Muscle layer of colon (tissue), 2 donors: ENCODE data around the gene NUAK2.
"Not testable (repeated sequence)": the region's sequence is repeated elsewhere in the genome, so short reads cannot be mapped to it uniquely, and the experiment has no call there.

Experiments used
- H3K27ac ChIP-seq: one replicate; pipeline ENCODE4 v1.7.0; 2013; ENCODE audit warnings: low read depth, mild to moderate bottlenecking, low read length, moderate library complexity
- H3K27me3 ChIP-seq, 2 donors: one replicate each; pipeline ENCODE4 v1.7.0; 2013; ENCODE audit warnings: low read length in 2 of 2, mild to moderate bottlenecking in 2 of 2; ENCODE audit not compliant: insufficient read depth in 2 of 2, control insufficient read depth in 1 of 2
- H3K36me3 ChIP-seq: one replicate; pipeline ENCODE4 v1.7.0; 2013; ENCODE audit warnings: mild to moderate bottlenecking, low read length; ENCODE audit not compliant: insufficient read depth
- H3K4me1 ChIP-seq: one replicate; pipeline ENCODE4 v1.7.0; 2013; ENCODE audit warnings: mild to moderate bottlenecking, low read length; ENCODE audit not compliant: insufficient read depth
- H3K4me3 ChIP-seq, 2 donors: one replicate each; pipeline ENCODE4 v1.7.0; 2013; ENCODE audit warnings: low read length in 2 of 2, low read depth in 1 of 2, mild to moderate bottlenecking in 1 of 2, moderate library complexity in 1 of 2
- H3K9ac ChIP-seq: one replicate; pipeline ENCODE4 v1.7.0; 2013; ENCODE audit warnings: low read length
- H3K9me3 ChIP-seq: one replicate; pipeline ENCODE4 v1.7.0; 2013; ENCODE audit warnings: mild to moderate bottlenecking, low read length
- donor health status: abdominal sarcoma.
- donor health status: Adenocarcinoma of cecum.

NUAK2 gene

DNA sequence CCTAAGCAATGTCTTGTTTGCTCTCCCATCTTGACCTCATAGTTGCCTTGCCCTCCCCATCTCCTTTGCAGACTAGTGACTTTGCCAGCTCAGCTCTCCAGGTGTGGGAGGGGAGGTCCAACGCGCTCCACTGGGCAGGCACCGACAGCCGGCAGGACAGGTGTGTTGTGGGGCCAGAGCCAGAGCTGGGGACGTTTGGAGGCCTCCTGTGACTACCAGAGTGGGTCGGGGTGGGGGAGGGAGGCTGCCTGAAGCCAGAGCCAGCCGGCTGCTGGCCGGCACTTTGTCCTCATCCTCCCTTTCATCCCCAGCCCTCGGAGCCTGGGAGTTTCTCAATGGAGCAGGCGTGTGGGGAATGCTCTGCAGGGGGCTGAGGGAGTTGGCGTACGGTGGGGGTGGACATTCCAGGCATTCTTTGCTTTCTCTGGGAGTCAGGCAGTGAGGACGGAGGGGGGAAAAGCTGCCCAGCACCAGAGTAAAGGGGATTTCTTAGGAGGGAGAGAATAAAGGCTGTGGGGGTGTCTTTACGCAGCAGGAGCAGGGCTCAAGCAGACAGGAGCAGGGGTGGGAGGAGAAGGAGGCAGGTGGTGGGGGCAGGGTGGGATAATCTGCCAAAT, 20.2 kb downstream of the NUAK2 start:
- no peak overlapping the region for H3K27ac ChIP-seq
- no peak overlapping the region for H3K4me3 ChIP-seq
- H3K9me3 ChIP-seq: no peaks in the 10 kb centered on the region
- H3K9ac ChIP-seq: no peak overlapping the region
- H3K4me1 ChIP-seq: peaks cover 6% of the 10 kb centered on the region
- H3K27me3 ChIP-seq: no peaks in the 10 kb centered on the region
- no peaks in the 10 kb centered on the region for H3K36me3 ChIP-seq

DNA sequence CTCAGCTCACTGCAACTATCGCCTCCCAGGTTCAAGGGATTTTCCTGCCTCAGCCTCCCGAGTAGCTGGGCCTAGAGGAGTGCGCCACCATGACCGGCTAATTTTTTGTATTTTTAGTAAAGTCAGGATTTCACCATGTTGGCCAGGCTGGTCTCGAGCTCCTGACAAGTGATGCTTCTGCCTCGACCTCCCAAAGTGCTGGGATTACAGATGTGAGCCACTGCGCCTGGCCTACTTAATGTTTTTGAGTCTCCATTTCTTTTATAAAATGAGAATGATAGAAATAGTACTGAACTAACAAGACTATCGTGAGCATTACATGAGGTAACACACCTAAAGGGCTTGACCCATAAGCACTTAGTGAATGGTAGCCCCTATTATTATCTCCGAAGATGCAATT, 21.4 kb downstream of the NUAK2 start:
- no peak overlapping the region for H3K27ac ChIP-seq
- H3K27me3 ChIP-seq: no peaks in the 10 kb centered on the region
- no peak overlapping the region for H3K4me3 ChIP-seq
- no peaks in the 10 kb centered on the region for H3K36me3 ChIP-seq
- no peak overlapping the region for H3K9ac ChIP-seq
- peaks cover 6% of the 10 kb centered on the region for H3K4me1 ChIP-seq
- no peaks in the 10 kb centered on the region for H3K9me3 ChIP-seq

DNA sequence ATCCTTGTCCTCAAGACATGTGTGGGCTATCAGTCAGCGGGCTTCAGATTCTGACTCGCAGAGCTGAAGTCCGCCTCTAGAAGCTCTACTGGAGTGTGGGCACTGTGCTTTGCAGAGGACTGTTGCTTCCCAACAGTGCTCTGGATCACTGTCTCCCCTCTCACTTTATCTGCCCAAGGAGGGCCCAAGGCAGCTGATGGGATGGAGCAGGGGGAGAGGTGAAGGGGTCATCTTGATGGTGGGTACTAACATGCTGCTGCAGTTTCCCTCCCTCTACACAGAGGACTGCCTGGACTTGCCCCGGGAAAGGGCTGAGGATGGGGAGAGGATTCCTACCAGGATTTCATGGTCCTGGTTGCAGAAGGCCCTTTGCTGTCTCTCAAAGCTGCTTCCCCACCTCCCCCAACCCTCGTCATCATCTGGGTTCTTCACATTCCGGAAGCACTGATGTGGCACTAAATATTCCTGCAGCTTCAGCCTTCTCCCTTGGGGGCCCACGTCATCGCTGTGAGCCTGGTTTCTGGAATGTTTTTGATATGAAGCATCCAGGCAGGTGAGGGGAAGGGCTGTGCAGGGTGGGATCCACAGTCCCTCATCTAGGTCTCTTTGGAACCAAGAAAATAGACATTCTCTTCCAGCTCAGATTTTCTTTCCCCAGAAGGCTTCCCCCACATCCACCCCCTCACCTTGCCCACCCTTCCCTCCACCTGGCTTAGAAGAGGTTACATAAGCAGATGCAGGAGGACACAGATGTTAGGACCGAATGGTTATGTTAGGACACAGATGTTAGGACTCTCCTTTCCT, 23.2 kb downstream of the NUAK2 start:
- H3K9ac ChIP-seq: no peak overlapping the region
- H3K27me3 ChIP-seq: no peaks in the 10 kb centered on the region
- no peak overlapping the region for H3K27ac ChIP-seq
- no peak overlapping the region for H3K4me3 ChIP-seq
- peaks cover 19% of the 10 kb centered on the region for H3K4me1 ChIP-seq
- no peaks in the 10 kb centered on the region for H3K36me3 ChIP-seq
- no peaks in the 10 kb centered on the region for H3K9me3 ChIP-seq

GRCh38 chr1:205297546-205298177, 23.9 kb downstream of the NUAK2 start:
- H3K36me3 ChIP-seq, H3K9ac ChIP-seq, H3K9me3 ChIP-seq, H3K4me3 ChIP-seq, H3K27ac ChIP-seq, H3K27me3 ChIP-seq: not testable (repeated sequence)
- H3K4me1 ChIP-seq: peaks cover 19% of the 10 kb centered on the region

- peaks cover 13% of the 10 kb centered on the region for H3K4me1 ChIP-seq
- no peak overlapping the region for H3K9ac ChIP-seq
- no peak overlapping the region for H3K27ac ChIP-seq
- no peaks in the 10 kb centered on the region for H3K36me3 ChIP-seq
- H3K27me3 ChIP-seq: no peaks in the 10 kb centered on the region
- H3K4me3 ChIP-seq: no peak overlapping the region
- H3K9me3 ChIP-seq: no peaks in the 10 kb centered on the region
These were observed 25.4 kb downstream of the NUAK2 start for GRCh38 chr1:205296154-205296553.

DNA sequence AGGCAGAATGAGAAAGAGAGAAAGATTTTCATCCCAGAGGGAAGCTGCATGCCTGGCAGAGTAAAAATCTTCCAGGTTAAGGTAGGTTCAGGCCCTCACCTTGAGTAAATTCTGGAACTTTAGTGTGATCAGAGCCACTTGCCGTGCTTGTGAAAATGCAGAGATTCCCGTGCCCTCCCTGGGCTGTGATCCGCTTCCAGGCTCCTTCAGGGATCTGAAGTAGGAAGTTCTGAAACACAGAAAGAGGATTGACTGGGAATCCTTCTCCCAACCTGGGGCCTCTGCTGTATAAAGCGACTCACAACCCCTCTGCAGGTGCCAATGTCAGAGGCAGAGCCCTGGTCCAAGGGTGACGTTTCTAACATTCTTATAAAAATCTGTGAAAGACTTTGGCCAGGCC, 26.6 kb downstream of the NUAK2 start:
- H3K4me1 ChIP-seq: peaks cover 13% of the 10 kb centered on the region
- no peak overlapping the region for H3K4me3 ChIP-seq
- no peaks in the 10 kb centered on the region for H3K27me3 ChIP-seq
- no peak overlapping the region for H3K27ac ChIP-seq
- no peaks in the 10 kb centered on the region for H3K36me3 ChIP-seq
- H3K9ac ChIP-seq: no peak overlapping the region
- H3K9me3 ChIP-seq: no peaks in the 10 kb centered on the region

- Histone ChIP-seq H3K4me1 (peaks cover 13% of the 10 kb centered on the region), H3K27ac (no peak overlapping the region), H3K9me3 (no peaks in the 10 kb centered on the region), H3K27me3 (no peaks in the 10 kb centered on the region), H3K4me3 (no peak overlapping the region), H3K36me3 (no peaks in the 10 kb centered on the region), H3K9ac (no peak overlapping the region)
These were observed 27.2 kb downstream of the NUAK2 start for GRCh38 chr1:205294175-205294917.

DNA sequence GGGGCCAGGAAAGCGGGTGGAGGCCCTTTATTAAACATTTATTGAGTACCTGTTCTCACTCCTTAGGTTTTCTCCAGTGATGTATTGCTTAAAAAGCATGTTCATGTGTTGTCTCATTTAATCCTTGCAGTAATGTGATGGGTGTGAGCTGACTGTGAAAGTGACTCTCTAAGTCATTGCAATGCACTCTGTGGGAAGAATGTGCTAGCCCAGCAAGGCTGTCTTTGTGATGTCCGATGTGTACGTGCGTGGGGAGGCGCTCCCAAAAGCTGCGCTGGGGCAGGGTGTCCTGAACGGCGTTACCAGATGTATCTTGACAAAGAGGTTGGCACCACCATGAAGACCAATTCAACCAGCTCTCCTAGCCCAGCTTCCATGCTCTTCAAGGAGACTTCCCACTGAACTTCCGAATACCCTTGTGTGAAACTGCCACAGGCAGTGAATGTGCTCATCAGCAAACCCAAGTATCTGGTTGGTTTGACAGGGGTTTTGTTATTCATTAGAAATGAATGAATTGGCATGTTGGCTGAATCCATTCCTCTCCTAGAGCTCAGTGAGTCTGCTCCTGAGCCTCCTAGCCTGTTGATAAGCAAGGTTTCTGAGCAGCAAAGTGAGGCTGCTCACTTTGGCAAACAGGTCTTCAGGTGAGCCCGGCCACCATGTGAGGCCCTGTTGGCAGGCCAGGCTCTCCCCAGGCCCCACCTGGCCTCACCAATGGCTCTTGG, 28.0 kb downstream of the NUAK2 start:
- peaks cover 13% of the 10 kb centered on the region for H3K4me1 ChIP-seq
- H3K27me3 ChIP-seq: no peaks in the 10 kb centered on the region
- no peaks in the 10 kb centered on the region for H3K36me3 ChIP-seq
- no peak overlapping the region for H3K9ac ChIP-seq
- no peak overlapping the region for H3K4me3 ChIP-seq
- H3K9me3 ChIP-seq: no peaks in the 10 kb centered on the region
- H3K27ac ChIP-seq: no peak overlapping the region

DNA sequence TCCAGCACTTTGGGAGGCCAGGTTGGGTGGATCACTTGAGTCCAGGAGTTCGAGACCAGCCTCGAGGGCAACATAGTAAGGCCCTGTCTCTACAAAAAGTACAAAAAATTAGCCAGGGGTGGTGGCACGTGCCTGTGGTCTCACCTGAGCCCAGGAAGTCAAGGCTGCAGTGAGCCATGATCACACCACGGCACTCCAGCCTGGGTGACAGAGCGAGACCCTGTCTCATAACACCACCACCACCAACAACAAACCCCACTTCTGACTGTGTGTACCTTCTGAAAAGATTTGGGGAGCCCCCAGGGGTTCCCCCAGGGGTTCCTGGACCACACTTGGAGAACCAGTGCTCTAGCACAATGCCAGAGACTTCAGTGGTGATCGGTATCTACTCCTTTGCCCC, 29.9 kb downstream of the NUAK2 start:
- H3K9me3 ChIP-seq: no peaks in the 10 kb centered on the region
- peaks cover 13% of the 10 kb centered on the region for H3K4me1 ChIP-seq
- H3K9ac ChIP-seq: no peak overlapping the region
- H3K4me3 ChIP-seq: no peak overlapping the region
- no peaks in the 10 kb centered on the region for H3K27me3 ChIP-seq
- H3K27ac ChIP-seq: no peak overlapping the region
- no peaks in the 10 kb centered on the region for H3K36me3 ChIP-seq

- Histone ChIP-seq H3K9me3 (no peaks in the 10 kb centered on the region), H3K27ac (no peak overlapping the region), H3K4me1 (peaks cover 14% of the 10 kb centered on the region), H3K36me3 (no peaks in the 10 kb centered on the region), H3K9ac (no peak overlapping the region), H3K4me3 (no peak overlapping the region), H3K27me3 (no peaks in the 10 kb centered on the region)
These were observed 33.6 kb downstream of the NUAK2 start for GRCh38 chr1:205287767-205288559.
